ENCODE results near the gene COX17. TPM values are rescaled to one million over a fixed set of nuclear protein-coding genes. Genes with fewer than 3 reads are reported as not detected.

COX17 gene
- total RNA-seq, 2 experiments from 2014 or later: 52.7 to 54.5 TPM

DNA sequence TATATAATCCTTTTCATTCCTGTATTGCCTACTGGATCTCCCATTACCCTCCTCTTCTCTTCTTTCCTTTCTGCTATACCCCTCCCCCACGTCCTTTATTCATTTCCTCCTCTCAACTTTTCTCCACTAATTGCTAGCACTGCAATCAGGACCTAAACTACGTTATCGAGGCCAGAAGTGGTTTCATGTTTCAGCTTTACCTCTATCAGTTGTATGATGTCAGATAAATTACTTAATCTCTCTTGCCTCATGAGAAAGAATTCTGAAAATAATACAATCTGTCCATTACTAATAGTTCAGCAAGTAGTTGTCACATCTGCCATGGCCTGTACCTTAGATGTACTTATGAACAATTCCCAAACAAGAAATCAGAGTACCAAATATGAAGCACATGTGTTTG is 27.4 kb downstream of the COX17 start:
- ChIA-PET POLR2A (no interaction called here), CTCF (interaction anchor here (0.9 kb wide), 1 partner anchor 8 kb away, joined by 4 read pairs; no protein-coding TSS in a partner anchor)
- no peak overlapping the region for H3K4me3 Mint-ChIP-seq

DNA sequence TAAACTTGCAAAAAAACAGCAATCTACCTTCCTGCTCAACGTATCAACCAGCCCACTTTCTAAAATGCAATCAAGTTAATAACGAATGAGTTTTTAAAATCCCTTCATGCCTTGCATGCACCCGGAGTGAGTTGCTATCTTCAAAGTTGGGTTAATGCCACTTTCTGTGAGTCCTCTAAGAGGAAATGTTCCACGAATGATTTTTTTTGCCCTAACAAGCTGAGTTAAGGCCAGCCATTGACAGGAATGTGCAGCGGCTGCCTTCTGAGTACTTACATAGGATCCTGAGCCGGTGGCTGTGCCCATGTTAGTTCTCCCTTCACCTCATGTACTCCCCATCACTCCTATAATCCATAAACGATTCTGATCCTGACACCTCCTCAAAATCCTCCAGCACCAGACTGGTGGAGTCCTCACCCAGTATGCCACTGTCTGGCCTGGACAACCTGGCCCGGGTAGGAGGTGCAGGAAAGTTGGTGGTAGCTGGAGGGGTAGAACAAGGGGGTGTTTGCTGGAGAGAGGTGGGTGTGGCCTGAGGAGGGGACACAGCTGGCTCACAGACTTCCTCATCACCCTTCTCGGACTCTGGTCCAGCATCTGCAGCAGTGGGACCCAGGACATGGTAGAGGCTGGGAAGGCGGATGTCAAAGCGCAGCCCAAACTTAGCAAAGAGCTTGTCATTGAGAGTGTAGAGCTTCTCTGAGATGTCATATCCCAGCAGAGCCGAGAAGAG is 29.2 kb downstream of the COX17 start:
- POLR2A ChIA-PET: interaction anchor here (0.6 kb wide), 1 partner anchor 17 kb away, joined by 4 read pairs; no protein-coding TSS in a partner anchor
- Mint-ChIP-seq H3K27ac (no peak overlapping the region), H3K27me3 (no peaks in the 10 kb centered on the region), H3K4me1 (no peaks in the 10 kb centered on the region), H3K36me3 (ENCODE audit: low read depth) (peaks cover 5% of the 10 kb centered on the region), H3K9me3 (no peaks in the 10 kb centered on the region), H3K4me3 (no peak overlapping the region)
- CTCF ChIA-PET: interaction anchor here (0.7 to 1.9 kb wide), 4 partner anchors 10 to 28 kb away, joined by 3 to 4 read pairs (median 3); no protein-coding TSS in a partner anchor
- DNase-seq: no peak

More for the DNA sequence above, 27.4 kb downstream of the COX17 start:
- no peak for DNase-seq
- Mint-ChIP-seq H3K27ac (no peak overlapping the region), H3K4me1 (no peaks in the 10 kb centered on the region), H3K9me3 (no peaks in the 10 kb centered on the region), H3K36me3 (ENCODE audit: low read depth) (peaks cover 5% of the 10 kb centered on the region), H3K27me3 (no peaks in the 10 kb centered on the region)

DNA sequence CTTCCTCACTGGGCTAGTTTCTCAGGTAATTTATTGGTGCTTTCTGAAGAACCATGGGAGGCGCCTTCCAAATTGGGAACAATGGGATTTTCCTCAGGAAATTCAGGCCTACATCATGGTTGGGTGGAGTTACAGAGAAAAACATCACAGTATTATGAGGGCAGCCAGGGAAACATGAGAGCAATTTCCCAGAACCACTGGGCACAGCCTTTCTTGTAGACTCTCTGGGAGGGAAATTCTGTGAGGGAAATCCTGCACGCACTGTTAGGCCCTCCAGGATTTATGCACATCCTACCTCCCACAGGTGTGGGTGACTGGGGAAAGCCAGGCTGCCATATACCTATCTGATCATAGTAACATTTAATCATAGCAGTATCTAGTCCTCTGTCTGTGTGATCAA is 30.0 kb downstream of the COX17 start:
- H3K4me3 Mint-ChIP-seq: no peak overlapping the region
- DNase-seq: no peak
- POLR2A ChIA-PET: interaction anchor here (0.6 kb wide), 1 partner anchor 16 kb away, joined by 4 read pairs; no protein-coding TSS in a partner anchor
- H3K27me3 Mint-ChIP-seq: no peaks in the 10 kb centered on the region
- H3K27ac Mint-ChIP-seq: no peak overlapping the region
- peaks cover 4% of the 10 kb centered on the region for H3K4me1 Mint-ChIP-seq
- CTCF ChIA-PET: interaction anchor here (0.7 to 1.9 kb wide), 2 partner anchors 16 to 35 kb away, joined by 3 read pairs; no protein-coding TSS in a partner anchor
- peaks cover 7% of the 10 kb centered on the region for H3K36me3 Mint-ChIP-seq (ENCODE audit: low read depth)
- H3K9me3 Mint-ChIP-seq: no peaks in the 10 kb centered on the region

DNA sequence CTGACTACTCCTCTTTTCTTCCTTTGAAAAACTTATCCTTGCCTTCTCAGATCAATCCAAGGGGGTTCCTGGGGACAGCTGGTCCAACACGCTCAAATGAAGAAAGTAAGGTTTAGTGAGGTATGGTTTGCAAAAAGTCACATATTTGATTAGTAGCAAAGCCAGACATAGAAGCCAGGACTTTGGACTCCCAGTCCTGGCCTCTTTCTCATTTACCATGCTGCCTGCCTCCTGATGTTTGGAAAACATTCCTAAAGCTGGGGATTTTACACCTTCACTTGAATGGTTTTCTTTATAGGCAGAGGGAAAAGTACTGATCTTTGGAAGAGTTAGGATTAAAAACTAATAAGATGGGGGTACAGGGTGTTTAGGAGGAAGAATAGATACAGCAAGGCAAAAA is 31.4 kb downstream of the COX17 start:
- H3K27ac Mint-ChIP-seq: no peak overlapping the region
- H3K9me3 Mint-ChIP-seq: no peaks in the 10 kb centered on the region
- H3K4me1 Mint-ChIP-seq: peaks cover 4% of the 10 kb centered on the region
- ChIA-PET CTCF (no interaction called here), POLR2A (no interaction called here)
- H3K4me3 Mint-ChIP-seq: no peak overlapping the region
- H3K36me3 Mint-ChIP-seq (ENCODE audit: low read depth): peaks cover 13% of the 10 kb centered on the region
- no peak for DNase-seq
- H3K27me3 Mint-ChIP-seq: no peaks in the 10 kb centered on the region

DNA sequence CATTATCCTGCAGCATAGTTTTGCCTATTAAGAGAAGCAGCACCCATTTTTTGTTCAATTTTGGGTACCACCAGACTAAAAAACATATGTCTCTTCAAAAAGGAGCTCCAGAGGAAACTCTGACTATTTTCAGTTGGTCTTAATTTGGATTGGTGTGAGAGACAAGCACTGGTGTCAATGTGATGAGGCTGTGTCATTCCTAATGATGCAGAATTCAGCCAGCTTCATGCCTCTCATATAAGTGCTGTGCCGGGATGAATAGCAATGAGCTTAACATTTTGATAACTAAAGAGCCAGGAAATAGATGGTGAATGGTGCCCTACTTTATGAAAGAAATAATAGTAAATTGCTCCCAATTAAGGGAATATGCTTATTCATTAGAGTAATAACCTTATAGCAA is 32.7 kb downstream of the COX17 start:
- Mint-ChIP-seq H3K27ac (no peak overlapping the region), H3K4me1 (peaks cover 11% of the 10 kb centered on the region), H3K4me3 (no peak overlapping the region), H3K27me3 (no peaks in the 10 kb centered on the region), H3K9me3 (peaks cover 7% of the 10 kb centered on the region), H3K36me3 (ENCODE audit: low read depth) (peaks cover 22% of the 10 kb centered on the region)
- DNase-seq: no peak
- ChIA-PET POLR2A (no interaction called here), CTCF (interaction anchor here (1.3 kb wide), 1 partner anchor 13 kb away, joined by 3 read pairs; no protein-coding TSS in a partner anchor)

DNA sequence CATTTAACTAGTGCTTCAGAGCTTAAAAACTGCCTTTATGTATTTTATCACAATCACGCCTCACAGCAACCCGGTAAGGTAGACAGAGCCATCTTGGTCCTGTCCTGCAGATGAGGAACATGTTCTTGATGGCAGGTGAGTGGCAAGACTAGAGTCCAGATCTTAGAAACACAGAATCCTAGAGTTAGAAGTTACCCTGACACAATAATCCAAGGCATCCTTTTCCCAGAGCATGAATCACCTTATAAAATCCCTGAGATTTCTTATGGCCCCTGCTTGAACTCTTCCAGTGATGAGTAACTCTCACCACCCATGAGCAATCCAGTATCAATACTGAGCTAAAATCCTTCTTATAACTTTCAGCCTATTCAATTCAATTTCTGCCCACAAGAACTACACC is 33.7 kb downstream of the COX17 start:
- Mint-ChIP-seq H3K4me1 (peaks cover 21% of the 10 kb centered on the region), H3K27me3 (no peaks in the 10 kb centered on the region), H3K9me3 (peaks cover 7% of the 10 kb centered on the region), H3K27ac (no peak overlapping the region), H3K4me3 (no peak overlapping the region), H3K36me3 (ENCODE audit: low read depth) (peaks cover 22% of the 10 kb centered on the region)
- CTCF ChIA-PET: interaction anchor here (1.0 to 1.3 kb wide), 2 partner anchors 14 to 61 kb away, joined by 3 read pairs; no protein-coding TSS in a partner anchor
- no peak for DNase-seq
- POLR2A ChIA-PET: no interaction called here

DNA sequence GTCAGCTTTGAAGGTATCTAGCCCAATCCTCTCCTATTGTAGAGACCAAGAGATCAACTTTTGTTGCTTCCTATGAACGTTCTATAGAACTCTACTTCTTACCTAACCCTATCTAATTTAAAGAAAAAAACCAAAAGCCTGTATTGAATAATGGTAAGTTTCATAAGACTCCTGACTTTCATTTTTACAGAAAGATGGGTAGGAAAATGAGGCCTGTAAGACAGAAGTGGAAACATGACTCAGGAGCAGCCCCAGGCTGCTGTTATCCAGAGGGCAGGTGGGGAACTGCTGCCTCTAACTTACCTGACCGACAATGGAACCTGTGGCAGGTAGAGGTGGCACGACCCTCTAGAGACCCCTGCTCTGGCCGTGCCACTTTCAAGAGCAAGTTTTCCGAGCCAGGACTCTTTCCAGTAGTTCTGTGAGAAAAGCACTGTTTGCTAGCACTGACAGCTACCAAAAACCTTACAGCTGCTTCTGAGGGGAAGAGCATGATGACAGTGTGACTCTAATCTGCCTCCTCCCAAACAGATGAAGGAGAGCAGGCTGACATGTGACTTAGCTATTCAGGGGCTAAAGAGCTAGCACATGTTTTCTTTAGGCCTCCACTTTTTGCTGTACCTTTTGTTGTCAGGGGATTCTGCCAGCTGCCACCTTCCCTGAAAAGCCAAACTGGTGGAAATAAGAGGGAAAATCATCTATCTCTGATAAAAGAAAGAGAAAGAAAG is 34.3 kb downstream of the COX17 start:
- POLR2A ChIA-PET: no interaction called here
- Mint-ChIP-seq H3K36me3 (ENCODE audit: low read depth) (peaks cover 22% of the 10 kb centered on the region), H3K9me3 (peaks cover 7% of the 10 kb centered on the region), H3K4me3 (no peak overlapping the region), H3K27ac (no peak overlapping the region), H3K27me3 (no peaks in the 10 kb centered on the region), H3K4me1 (peaks cover 26% of the 10 kb centered on the region)
- CTCF ChIA-PET: interaction anchor here (0.7 to 1.0 kb wide), 2 partner anchors 8 to 62 kb away, joined by 3 read pairs; no protein-coding TSS in a partner anchor
- no peak for DNase-seq

DNA sequence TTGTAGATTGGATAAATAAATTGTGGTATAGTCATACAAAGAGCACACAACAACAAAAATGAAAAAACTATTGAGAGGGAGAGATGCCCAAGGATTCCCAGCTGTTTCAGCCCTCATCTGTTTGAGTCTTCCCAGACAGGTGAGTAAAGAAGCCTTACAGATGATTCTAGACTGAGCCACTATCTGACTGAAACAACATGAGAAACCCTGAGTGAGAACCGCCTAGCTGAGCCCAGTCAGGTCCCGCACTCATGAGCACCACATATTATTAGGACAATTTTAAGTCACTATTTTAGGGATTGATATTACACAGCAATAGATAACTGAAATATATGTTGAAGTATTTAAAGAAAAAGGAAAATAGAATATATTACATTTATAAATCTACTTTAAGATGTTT is 35.8 kb downstream of the COX17 start:
- DNase-seq: no peak
- POLR2A ChIA-PET: no interaction called here
- Mint-ChIP-seq H3K36me3 (ENCODE audit: low read depth) (peaks cover 19% of the 10 kb centered on the region), H3K9me3 (peaks cover 7% of the 10 kb centered on the region), H3K27me3 (no peaks in the 10 kb centered on the region), H3K4me1 (peaks cover 33% of the 10 kb centered on the region), H3K27ac (no peak overlapping the region), H3K4me3 (no peak overlapping the region)
- CTCF ChIA-PET: interaction anchor here (0.7 to 1.7 kb wide), 5 partner anchors 12 to 759 kb away, joined by 3 to 5 read pairs (median 3); no protein-coding TSS in a partner anchor

DNA sequence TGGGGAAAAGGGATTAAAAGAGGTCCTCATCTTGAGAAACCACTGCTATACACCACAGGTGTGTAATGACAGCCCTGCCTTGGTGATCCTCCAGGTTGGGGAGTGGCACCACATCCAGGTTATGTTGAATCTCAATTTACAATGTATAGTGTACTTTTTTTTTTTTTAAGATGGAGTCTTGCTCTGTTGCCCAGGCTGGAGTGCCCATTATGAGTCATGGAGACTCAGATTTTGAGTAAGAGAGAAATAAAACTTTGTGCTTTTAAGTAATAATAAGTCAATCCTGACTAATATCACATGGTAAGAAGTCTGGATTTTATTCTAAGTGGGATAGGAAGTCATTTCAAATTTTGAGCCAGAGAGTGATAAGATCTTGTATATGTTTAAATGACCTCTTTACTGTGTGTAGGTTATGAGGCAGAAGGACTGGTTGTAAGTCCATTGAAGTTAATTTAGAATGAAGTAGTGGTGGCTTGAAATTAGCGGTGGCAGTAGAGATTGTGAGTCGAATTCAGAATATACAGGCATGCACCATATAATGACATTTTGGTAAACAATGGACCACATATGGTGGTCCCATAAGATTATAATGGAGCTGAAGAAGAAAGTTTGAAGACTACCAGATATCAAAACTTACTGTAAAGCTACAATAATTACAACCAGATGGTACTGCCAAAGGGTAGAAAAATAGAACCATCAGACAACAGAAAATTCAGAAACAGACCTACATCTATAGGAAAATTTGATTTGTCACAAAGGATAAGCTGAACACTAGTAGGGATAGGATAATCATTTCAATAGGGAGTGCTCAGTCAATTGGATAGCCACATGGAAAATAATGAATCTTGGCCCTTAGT is 37.5 kb downstream of the COX17 start:
- no peak overlapping the region for H3K4me3 Mint-ChIP-seq
- peaks cover 7% of the 10 kb centered on the region for H3K9me3 Mint-ChIP-seq
- peak overlapping the region; percentile 94 for H3K27ac Mint-ChIP-seq
- H3K36me3 Mint-ChIP-seq (ENCODE audit: low read depth): peaks cover 17% of the 10 kb centered on the region
- H3K27me3 Mint-ChIP-seq: no peaks in the 10 kb centered on the region
- ChIA-PET POLR2A (no interaction called here), CTCF (no interaction called here)
- H3K4me1 Mint-ChIP-seq: peaks cover 33% of the 10 kb centered on the region
- DNase-seq: no peak

DNA sequence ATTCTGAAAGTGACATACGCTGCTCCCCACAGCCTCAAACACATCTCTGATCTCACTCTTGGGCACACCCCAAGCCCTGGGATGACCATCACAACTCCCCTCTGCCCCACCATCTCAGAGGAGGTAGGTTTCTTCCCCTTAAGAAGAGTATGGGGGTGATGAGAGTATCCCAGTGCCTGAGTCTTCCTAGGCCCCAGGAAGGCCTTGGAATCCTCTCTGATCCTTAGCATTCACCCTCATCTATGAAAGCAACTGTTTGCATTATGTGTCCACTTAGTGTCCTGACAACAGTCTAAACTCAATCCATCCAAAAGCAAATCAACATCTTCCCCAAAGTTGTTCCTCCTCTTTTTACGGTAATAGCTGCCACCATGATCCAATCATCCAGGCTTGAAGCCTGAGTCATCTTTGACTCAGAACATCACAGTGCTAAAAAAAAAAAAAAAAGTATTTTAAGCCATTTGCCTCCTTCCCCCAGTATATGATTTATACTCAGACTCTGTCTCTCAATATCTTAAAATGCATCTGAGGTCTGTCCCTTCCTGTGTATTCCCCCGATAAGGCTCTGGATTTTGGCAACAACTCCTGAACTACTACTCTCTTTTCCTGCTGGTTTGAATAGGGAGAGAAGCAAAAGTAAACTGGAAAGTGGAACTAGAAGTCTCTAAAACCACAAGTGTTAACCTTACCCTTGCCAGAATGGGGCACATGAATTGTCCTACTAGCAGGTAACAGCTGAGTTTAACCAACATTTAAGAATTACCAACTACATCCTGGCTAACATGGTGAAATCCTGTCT is 39.3 kb downstream of the COX17 start:
- Mint-ChIP-seq H3K36me3 (ENCODE audit: low read depth) (peaks cover 17% of the 10 kb centered on the region), H3K4me3 (no peak overlapping the region), H3K27me3 (no peaks in the 10 kb centered on the region), H3K4me1 (peaks cover 33% of the 10 kb centered on the region), H3K9me3 (peaks cover 7% of the 10 kb centered on the region), H3K27ac (peak overlapping the region; percentile 94)
- ChIA-PET POLR2A (no interaction called here), CTCF (interaction anchor here (0.5 to 2.0 kb wide), 6 partner anchors 11 to 394 kb away, joined by 3 to 11 read pairs (median 4); no protein-coding TSS in a partner anchor)
- peak; percentile 9 for DNase-seq

DNA sequence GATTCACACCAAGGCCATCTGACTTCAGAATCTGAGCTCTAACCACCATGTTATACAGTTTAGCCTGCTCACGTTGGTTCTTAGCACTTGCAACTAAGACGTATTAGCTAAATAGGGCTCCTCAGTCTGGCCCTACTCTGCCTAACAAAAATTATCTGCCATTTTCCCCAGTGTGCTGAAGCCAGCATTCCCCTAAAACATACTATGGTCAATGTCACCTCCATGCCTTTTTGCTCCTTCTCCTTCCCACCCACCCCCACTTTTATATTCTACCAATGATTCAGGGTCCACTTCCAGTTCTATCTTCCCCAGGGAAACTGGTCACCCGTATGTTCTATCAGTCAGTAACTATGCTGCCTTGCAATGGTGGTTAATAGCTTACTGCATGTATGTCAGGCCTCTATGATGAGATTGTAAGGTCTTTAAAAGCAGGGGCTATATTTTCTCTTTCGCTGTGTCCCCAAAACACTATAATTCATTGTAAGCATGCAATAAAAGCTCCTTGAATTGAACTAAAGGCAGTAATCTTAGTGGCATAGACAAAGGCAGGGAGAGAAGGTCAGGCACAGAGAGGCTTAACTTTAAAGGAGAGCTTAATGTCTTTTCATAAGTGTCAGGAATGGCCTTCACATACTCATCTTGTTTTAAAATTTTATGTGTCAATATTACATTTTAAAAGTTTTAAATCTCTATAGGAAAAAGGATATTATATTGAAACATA is 40.2 kb downstream of the COX17 start:
- H3K36me3 Mint-ChIP-seq (ENCODE audit: low read depth): peaks cover 15% of the 10 kb centered on the region
- no peak for DNase-seq
- no peaks in the 10 kb centered on the region for H3K27me3 Mint-ChIP-seq
- H3K4me3 Mint-ChIP-seq: no peak overlapping the region
- ChIA-PET POLR2A (no interaction called here), CTCF (interaction anchor here (0.5 to 2.0 kb wide), 5 partner anchors 10 to 393 kb away, joined by 3 to 11 read pairs (median 4); no protein-coding TSS in a partner anchor)
- peaks cover 7% of the 10 kb centered on the region for H3K9me3 Mint-ChIP-seq
- H3K27ac Mint-ChIP-seq: no peak overlapping the region
- H3K4me1 Mint-ChIP-seq: peaks cover 29% of the 10 kb centered on the region

Data from activated CD4-positive, alpha-beta T cell treated with anti-CD3 and anti-CD28 coated beads, Interleukin-2, amount 10 ng/mL, durations not matched to agents 7 days and 5 days (primary cell).